ENCODE results near the gene GRK6.

GRCh38 chr5:177423671-177424070, 2.8 kb upstream of the GRK6 start:
- no peak for TF ChIP-seq CTCF (IDR thresholded peaks at IDR 0.05)
- no peak for TF ChIP-seq POLR2A (IDR thresholded peaks at IDR 0.05)
- no peak for TF ChIP-seq POLR2AphosphoS5 (IDR thresholded peaks at IDR 0.05)
